ENCODE data around the gene DHRS2. TPM values are rescaled to one million over a fixed set of nuclear protein-coding genes. Genes with fewer than 3 reads are reported as not detected.
A peak's percentile ranks its signal among the peaks of the same experiment; 100 is the strongest.

DHRS2 gene
- total and polyA plus RNA-seq, 2 of the 13 experiments (the other 11 are each of a cell fraction or from before 2014, with no cell fraction given) = 1,621 to 3,021 TPM

- TF ChIP-seq NRL (CRISPR knock-in tag; IDR thresholded peaks at IDR 0.05; ENCODE audit: borderline replicate concordance) = peak; percentile 65; the same call in 1 of the 2 replicates
- no peak for TF ChIP-seq KLF6 (CRISPR knock-in tag; IDR thresholded peaks at IDR 0.05)
- peak; percentile 68; the same call in 1 of the 2 replicates for TF ChIP-seq ZNF280B (CRISPR knock-in tag; IDR thresholded peaks at IDR 0.05; ENCODE audit: borderline replicate concordance)
- no peak for TF ChIP-seq ZNF292 (CRISPR knock-in tag; IDR thresholded peaks at IDR 0.05; ENCODE audit: borderline replicate concordance, low read depth)
- TF ChIP-seq RAD51 (IDR thresholded peaks at IDR 0.05; ENCODE audit: borderline replicate concordance) = no peak
- TF ChIP-seq CEBPB (IDR thresholded peaks at IDR 0.05; ENCODE audit: borderline replicate concordance, low read depth, low read length) = no peak
- no peak for TF ChIP-seq TFAP4 (IDR thresholded peaks at IDR 0.05; ENCODE audit: borderline replicate concordance, low read depth)
- no peak for TF ChIP-seq NKX3-1 (CRISPR knock-in tag; IDR thresholded peaks at IDR 0.05)
- TF ChIP-seq, protein P1, sequence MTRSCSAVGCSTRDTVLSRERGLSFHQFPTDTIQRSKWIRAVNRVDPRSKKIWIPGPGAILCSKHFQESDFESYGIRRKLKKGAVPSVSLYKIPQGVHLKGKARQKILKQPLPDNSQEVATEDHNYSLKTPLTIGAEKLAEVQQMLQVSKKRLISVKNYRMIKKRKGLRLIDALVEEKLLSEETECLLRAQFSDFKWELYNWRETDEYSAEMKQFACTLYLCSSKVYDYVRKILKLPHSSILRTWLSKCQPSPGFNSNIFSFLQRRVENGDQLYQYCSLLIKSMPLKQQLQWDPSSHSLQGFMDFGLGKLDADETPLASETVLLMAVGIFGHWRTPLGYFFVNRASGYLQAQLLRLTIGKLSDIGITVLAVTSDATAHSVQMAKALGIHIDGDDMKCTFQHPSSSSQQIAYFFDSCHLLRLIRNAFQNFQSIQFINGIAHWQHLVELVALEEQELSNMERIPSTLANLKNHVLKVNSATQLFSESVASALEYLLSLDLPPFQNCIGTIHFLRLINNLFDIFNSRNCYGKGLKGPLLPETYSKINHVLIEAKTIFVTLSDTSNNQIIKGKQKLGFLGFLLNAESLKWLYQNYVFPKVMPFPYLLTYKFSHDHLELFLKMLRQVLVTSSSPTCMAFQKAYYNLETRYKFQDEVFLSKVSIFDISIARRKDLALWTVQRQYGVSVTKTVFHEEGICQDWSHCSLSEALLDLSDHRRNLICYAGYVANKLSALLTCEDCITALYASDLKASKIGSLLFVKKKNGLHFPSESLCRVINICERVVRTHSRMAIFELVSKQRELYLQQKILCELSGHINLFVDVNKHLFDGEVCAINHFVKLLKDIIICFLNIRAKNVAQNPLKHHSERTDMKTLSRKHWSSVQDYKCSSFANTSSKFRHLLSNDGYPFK (CRISPR knock-in tag; IDR thresholded peaks at IDR 0.05; ENCODE audit: borderline replicate concordance) = no peak
- TF ChIP-seq SALL1 (CRISPR knock-in tag; IDR thresholded peaks at IDR 0.05) = no peak
- TF ChIP-seq, protein P2, sequence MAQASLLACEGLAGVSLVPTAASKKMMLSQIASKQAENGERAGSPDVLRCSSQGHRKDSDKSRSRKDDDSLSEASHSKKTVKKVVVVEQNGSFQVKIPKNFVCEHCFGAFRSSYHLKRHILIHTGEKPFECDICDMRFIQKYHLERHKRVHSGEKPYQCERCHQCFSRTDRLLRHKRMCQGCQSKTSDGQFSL (CRISPR knock-in tag; IDR thresholded peaks at IDR 0.05) = no peak
- TF ChIP-seq ZNF891 (CRISPR knock-in tag; IDR thresholded peaks at IDR 0.05) = no peak
- no peak for TF ChIP-seq ZNF460 (CRISPR knock-in tag; IDR thresholded peaks at IDR 0.05; ENCODE audit: borderline replicate concordance)
- TF ChIP-seq ZNF275 (CRISPR knock-in tag; IDR thresholded peaks at IDR 0.05; ENCODE audit: borderline replicate concordance) = no peak
- TF ChIP-seq FOSL2 (CRISPR knock-in tag; IDR thresholded peaks at IDR 0.05) = no peak
- TF ChIP-seq ZNF672 (CRISPR knock-in tag; IDR thresholded peaks at IDR 0.05) = no peak
- no peak for TF ChIP-seq ZNF333 (CRISPR knock-in tag; IDR thresholded peaks at IDR 0.05; ENCODE audit: borderline replicate concordance)
- TF ChIP-seq TOE1 (CRISPR knock-in tag; IDR thresholded peaks at IDR 0.05) = no peak
- TF ChIP-seq ZNF207 (IDR thresholded peaks at IDR 0.05; ENCODE audit: borderline replicate concordance) = no peak
- TF ChIP-seq ZNF773 (CRISPR knock-in tag; IDR thresholded peaks at IDR 0.05; ENCODE audit: borderline replicate concordance) = no peak; the same call in 1 of the 2 replicates
- no peak for TF ChIP-seq ATM (IDR thresholded peaks at IDR 0.05; ENCODE audit: borderline replicate concordance)
- no peak; the same call in 1 of the 2 replicates for TF ChIP-seq PHF8 (CRISPR knock-in tag; IDR thresholded peaks at IDR 0.05)
- no peak for TF ChIP-seq ZNF792 (CRISPR knock-in tag; IDR thresholded peaks at IDR 0.05)
- peak; percentile 89; the same call in 1 of the 2 replicates for TF ChIP-seq SAFB2 (CRISPR knock-in tag; IDR thresholded peaks at IDR 0.05; ENCODE audit: borderline replicate concordance, low read depth)
- no peak for TF ChIP-seq TARDBP (CRISPR knock-in tag; IDR thresholded peaks at IDR 0.05)
Measured at GRCh38 chr14:23641915-23642588, 5.9 kb downstream of the DHRS2 start (continued).

All from HepG2 (cell line).